ENCODE measurements around the gene DCTN1. TPM values are rescaled to one million over a fixed set of nuclear protein-coding genes. Genes with fewer than 3 reads are reported as not detected.

The DCTN1 gene
- total and polyA plus RNA-seq, 2 donors (not counting 1 experiment from before 2014, with no cell fraction given): 133 to 228 TPM

GRCh38 chr2:74424139-74424992 lies 44.3 kb upstream of the DCTN1 start:
- no peak for DNase-seq (ENCODE audit: low read depth in 2 of 2)
- H4K20me1 ChIP-seq (ENCODE audit: control insufficient read depth, extremely low read depth, insufficient read depth, low read length): no peaks in the 10 kb centered on the region
- no peaks in the 10 kb centered on the region for H3K27me3 ChIP-seq (ENCODE audit: control insufficient read depth, insufficient read depth, low read length)
- TF ChIP-seq, protein P1, sequence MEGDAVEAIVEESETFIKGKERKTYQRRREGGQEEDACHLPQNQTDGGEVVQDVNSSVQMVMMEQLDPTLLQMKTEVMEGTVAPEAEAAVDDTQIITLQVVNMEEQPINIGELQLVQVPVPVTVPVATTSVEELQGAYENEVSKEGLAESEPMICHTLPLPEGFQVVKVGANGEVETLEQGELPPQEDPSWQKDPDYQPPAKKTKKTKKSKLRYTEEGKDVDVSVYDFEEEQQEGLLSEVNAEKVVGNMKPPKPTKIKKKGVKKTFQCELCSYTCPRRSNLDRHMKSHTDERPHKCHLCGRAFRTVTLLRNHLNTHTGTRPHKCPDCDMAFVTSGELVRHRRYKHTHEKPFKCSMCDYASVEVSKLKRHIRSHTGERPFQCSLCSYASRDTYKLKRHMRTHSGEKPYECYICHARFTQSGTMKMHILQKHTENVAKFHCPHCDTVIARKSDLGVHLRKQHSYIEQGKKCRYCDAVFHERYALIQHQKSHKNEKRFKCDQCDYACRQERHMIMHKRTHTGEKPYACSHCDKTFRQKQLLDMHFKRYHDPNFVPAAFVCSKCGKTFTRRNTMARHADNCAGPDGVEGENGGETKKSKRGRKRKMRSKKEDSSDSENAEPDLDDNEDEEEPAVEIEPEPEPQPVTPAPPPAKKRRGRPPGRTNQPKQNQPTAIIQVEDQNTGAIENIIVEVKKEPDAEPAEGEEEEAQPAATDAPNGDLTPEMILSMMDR (conservative IDR thresholded peaks at IDR 0.05 in 1 of 2, IDR thresholded peaks at IDR 0.05 in 1 of 2; ENCODE audit: low read depth in 1 of 2, low read length in 2 of 2): no peak
- TF ChIP-seq EZH2 (IDR thresholded peaks at IDR 0.05; ENCODE audit: low read length, missing control alignments): no peak
- H3K27ac ChIP-seq (ENCODE audit: insufficient read depth, low read length): no peak overlapping the region
- no peaks in the 10 kb centered on the region for H3K9me3 ChIP-seq (ENCODE audit: control insufficient read depth, insufficient read depth, low read depth, low read length)
- no peak overlapping the region for H3K4me2 ChIP-seq (ENCODE audit: extremely low read depth, insufficient read depth, low read length)
- H2AFZ ChIP-seq (ENCODE audit: low read length): no peak overlapping the region
- no peaks in the 10 kb centered on the region for H3K79me2 ChIP-seq (ENCODE audit: control insufficient read depth, insufficient read depth, low read length)
- no peak overlapping the region for H3K9ac ChIP-seq (ENCODE audit: insufficient read depth, low read length)
- H3K36me3 ChIP-seq (ENCODE audit: control insufficient read depth, insufficient read depth, low read length): peaks cover 10% of the 10 kb centered on the region
- H3K4me3 ChIP-seq (replicated peaks in 1 of 4; ENCODE audit: control extremely low read depth in 1 of 4, insufficient read depth in 1 of 4, low read depth in 3 of 4, low read length in 4 of 4): no peak overlapping the region
- H3K4me1 ChIP-seq (ENCODE audit: control insufficient read depth, extremely low read depth, insufficient read depth, low read length): peaks cover 2% of the 10 kb centered on the region

GRCh38 chr2:74423231-74424095 lies 43.4 kb upstream of the DCTN1 start:
- Histone ChIP-seq H3K36me3 (ENCODE audit: control insufficient read depth, insufficient read depth, low read length) (peaks cover 5% of the 10 kb centered on the region), H3K9ac (ENCODE audit: insufficient read depth, low read length) (no peak overlapping the region), H3K27ac (ENCODE audit: insufficient read depth, low read length) (no peak overlapping the region), H3K79me2 (ENCODE audit: control insufficient read depth, insufficient read depth, low read length) (no peaks in the 10 kb centered on the region), H2AFZ (ENCODE audit: low read length) (no peak overlapping the region), H3K4me2 (ENCODE audit: extremely low read depth, insufficient read depth, low read length) (no peak overlapping the region), H3K9me3 (ENCODE audit: control insufficient read depth, insufficient read depth, low read depth, low read length) (no peaks in the 10 kb centered on the region), H4K20me1 (ENCODE audit: control insufficient read depth, extremely low read depth, insufficient read depth, low read length) (no peaks in the 10 kb centered on the region), H3K4me1 (ENCODE audit: control insufficient read depth, extremely low read depth, insufficient read depth, low read length) (peaks cover 2% of the 10 kb centered on the region), H3K4me3 (replicated peaks in 1 of 4; ENCODE audit: control extremely low read depth in 1 of 4, insufficient read depth in 1 of 4, low read depth in 3 of 4, low read length in 4 of 4) (no peak overlapping the region), H3K27me3 (ENCODE audit: control insufficient read depth, insufficient read depth, low read length) (no peaks in the 10 kb centered on the region)
- DNase-seq (ENCODE audit: low read depth in 2 of 2): no peak
- no peak for TF ChIP-seq EZH2 (IDR thresholded peaks at IDR 0.05; ENCODE audit: low read length, missing control alignments)
- TF ChIP-seq, protein P1 (conservative IDR thresholded peaks at IDR 0.05 in 1 of 2, IDR thresholded peaks at IDR 0.05 in 1 of 2; ENCODE audit: low read depth in 1 of 2, low read length in 2 of 2): no peak
